SK-N-SH (cell line): ENCODE results near the gene HDLBP. TPM values are rescaled to one million over a fixed set of nuclear protein-coding genes. Genes with fewer than 3 reads are reported as not detected.
"Not testable (repeated sequence)": the region's sequence is repeated elsewhere in the genome, so short reads cannot be mapped to it uniquely, and the experiment has no call there.

Experiments
- CTCF ChIA-PET: fragments of 300-600, 350-600 bp; formaldehyde crosslinking; extraction: SDS; loops from one replicate; lab custom pipeline; 2021; lab: Yijun Ruan, JAX
- POLR2A ChIA-PET: fragments of 350-600 bp; sonication (Branson Sonifier 250); formaldehyde crosslinking; extraction: SDS; loops from one replicate; lab custom pipeline; 2020; ENCODE audit warnings: antibody characterized with exemption, inconsistent platforms; lab: Yijun Ruan, JAX
- DNase-seq: peaks from one replicate; pipeline ENCODE4 v3.0.0; 2012
- H2AFZ ChIP-seq: fragments of 200-600 bp; sonication (generic); 2 replicates; pipeline ENCODE4 v1.8.1; 2016; ENCODE audit warnings: antibody characterized with exemption, mild to moderate bottlenecking, low read depth
- H3F3A ChIP-seq: fragments of 200-600 bp; sonication (generic); replicated peaks from 2 replicates; pipeline ENCODE3; 2016; ENCODE audit warnings: antibody characterized with exemption, mild to moderate bottlenecking; ENCODE audit not compliant: insufficient read depth
- H3K27ac ChIP-seq, 2 experiments: fragments of 200-500 bp in 1 of 2; fragments of 200-600 bp in 1 of 2; sonication (Bioruptor generic) in 1 of 2; sonication (generic), shearing (Covaris generic) in 1 of 2; 2 replicates each; pipeline versions ENCODE4 v1.5.1 to v1.6.1; 2014 to 2016; ENCODE audit warnings: low read depth in 2 of 2, inconsistent platforms in 1 of 2, low read length in 1 of 2, mild to moderate bottlenecking in 1 of 2, mixed read lengths in 1 of 2
- H3K27me3 ChIP-seq: fragments of 200-600 bp; sonication (generic), shearing (Covaris generic); 2 replicates; pipeline ENCODE4 v1.6.1; 2016; ENCODE audit warnings: mixed run types; ENCODE audit not compliant: insufficient read depth
- H3K36me3 ChIP-seq, 2 experiments: fragments of 200-500 bp in 1 of 2; fragments of 200-600 bp in 1 of 2; sonication (Bioruptor generic) in 1 of 2; sonication (generic) in 1 of 2; replicated peaks in 1 of 2; 2 replicates each; pipeline versions ENCODE3 to v1.5.1; 2014 to 2016; ENCODE audit warnings: low read length in 1 of 2, mild to moderate bottlenecking in 1 of 2; ENCODE audit not compliant: insufficient read depth in 2 of 2, control insufficient read depth in 1 of 2
- H3K4me1 ChIP-seq, 2 experiments: fragments of 200-500 bp in 1 of 2; fragments of 200-600 bp in 1 of 2; sonication (Bioruptor generic) in 1 of 2; sonication (generic), shearing (Covaris generic) in 1 of 2; 2 replicates each; pipeline versions ENCODE4 v1.5.1 to v1.6.1; 2014 to 2016; ENCODE audit warnings: low read depth in 1 of 2, low read length in 1 of 2, mixed run types in 1 of 2; ENCODE audit not compliant: insufficient read depth in 2 of 2, control insufficient read depth in 1 of 2
- H3K4me2 ChIP-seq: fragments of 200-600 bp; sonication (generic), shearing (Covaris generic); 2 replicates; pipeline ENCODE4 v1.6.1; 2017; ENCODE audit warnings: mixed run types
- H3K4me3 ChIP-seq, 2 experiments: fragments of 200-500 bp in 1 of 2; fragments of 200-600 bp in 1 of 2; sonication (Bioruptor generic) in 1 of 2; sonication (generic), shearing (Covaris generic) in 1 of 2; 2 replicates each; pipeline versions ENCODE4 v1.5.1 to v1.8.1; 2014 to 2016; ENCODE audit warnings: low read depth in 2 of 2, inconsistent platforms in 1 of 2, low read length in 1 of 2, mild to moderate bottlenecking in 1 of 2, mixed read lengths in 1 of 2, moderate library complexity in 1 of 2
- H3K79me2 ChIP-seq: fragments of 200-600 bp; sonication (generic); 2 replicates; pipeline ENCODE4 v1.8.1; 2017; ENCODE audit warnings: mild to moderate bottlenecking; ENCODE audit not compliant: insufficient read depth
- H3K9ac ChIP-seq: fragments of 200-600 bp; sonication (generic); 2 replicates; pipeline ENCODE4 v1.6.1; 2017; ENCODE audit warnings: mixed run types
- H3K9me2 ChIP-seq: fragments of 200-600 bp; sonication (generic); 2 replicates; pipeline ENCODE4 v1.6.1; 2017; ENCODE audit warnings: mixed run types
- H3K9me3 ChIP-seq: fragments of 200-600 bp; sonication (generic); 2 replicates; pipeline ENCODE4 v1.6.1; 2017; ENCODE audit warnings: mixed run types, mild to moderate bottlenecking, moderate library complexity
- H4K20me1 ChIP-seq: fragments of 200-600 bp; sonication (generic); 2 replicates; pipeline ENCODE4 v1.6.1; 2017; ENCODE audit warnings: mild to moderate bottlenecking, mixed run types; ENCODE audit not compliant: insufficient read depth
- CHD2 ChIP-seq: fragments of 150-350 bp; IDR thresholded peaks from 2 replicates; pipeline ENCODE4 v1.6.1; 2018; ENCODE audit warnings: low read length; ENCODE audit not compliant: partially characterized antibody
- ELF1 ChIP-seq: IDR thresholded peaks from 2 replicates; pipeline ENCODE4 v1.4.0; 2012
- EP300 ChIP-seq, 2 experiments: IDR thresholded peaks; 2 replicates each; pipeline versions ENCODE4 v1.4.0 to v1.6.1; 2012; ENCODE audit warnings: borderline replicate concordance in 1 of 2, low read depth in 1 of 2, low read length in 1 of 2
- MEF2A ChIP-seq: IDR thresholded peaks from 2 replicates; pipeline ENCODE4 v1.4.0; 2012; ENCODE audit warnings: low read depth, borderline replicate concordance
- NFIC ChIP-seq: IDR thresholded peaks from 2 replicates; pipeline ENCODE4 v1.4.0; 2012; ENCODE audit warnings: borderline replicate concordance
- POLR2AphosphoS5 ChIP-seq: IDR thresholded peaks from 2 replicates; pipeline ENCODE4 v1.6.1; 2012; ENCODE audit warnings: low read depth, low read length
- RAD21 ChIP-seq: IDR thresholded peaks from 2 replicates; pipeline ENCODE4 v1.6.1; 2012; ENCODE audit warnings: mild to moderate bottlenecking, low read length
- RFX5 ChIP-seq: IDR thresholded peaks from 2 replicates; pipeline ENCODE4 v1.6.1; 2012; ENCODE audit warnings: mild to moderate bottlenecking, improper control_type of control experiment, low read length
- RXRA ChIP-seq: IDR thresholded peaks from 2 replicates; pipeline ENCODE4 v1.4.0; 2012; ENCODE audit warnings: low read depth, mild to moderate bottlenecking, borderline replicate concordance
- SMC3 ChIP-seq: IDR thresholded peaks from 2 replicates; pipeline ENCODE4 v1.6.1; 2012; ENCODE audit warnings: low read depth, low read length, improper control_type of control experiment
- TAF1 ChIP-seq: IDR thresholded peaks from 2 replicates; pipeline ENCODE4 v1.6.1; 2012; ENCODE audit warnings: low read depth, mild to moderate bottlenecking, low read length, moderate library complexity, borderline replicate concordance
- TCF12 ChIP-seq: IDR thresholded peaks from 2 replicates; pipeline ENCODE4 v1.4.0; 2012
- TEAD4 ChIP-seq: IDR thresholded peaks from 2 replicates; pipeline ENCODE4 v1.4.0; 2012; ENCODE audit warnings: mild to moderate bottlenecking, borderline replicate concordance; ENCODE audit not compliant: insufficient read depth
- USF1 ChIP-seq: IDR thresholded peaks from 2 replicates; pipeline ENCODE4 v1.4.0; 2012; ENCODE audit warnings: low read depth, borderline replicate concordance
- USF2 ChIP-seq: fragments of 150-350 bp; IDR thresholded peaks from 2 replicates; pipeline ENCODE4 v1.6.1; 2017; ENCODE audit warnings: antibody characterized with exemption, low read length, low read depth, borderline replicate concordance
- WGBS: methylation state at CpG from one replicate; pipeline ENCODE4 v1.1.6; 2017; ENCODE audit warnings: low lambda C conversion rate; 5-methylcytosine and 5-hydroxymethylcytosine counted together
- polyA plus RNA-seq, 3 experiments: library from polyadenylated mRNA; depleted of rRNA; stranded (reverse); fragments of >200 nt; gene quantifications; 2 replicates each; pipeline ENCODE4 v1.2.3, GENCODE V29; 2012
- TF ChIP-seq, protein P1 (sequence below): fragments of 200-600 bp; sonication (generic); IDR thresholded peaks from 2 replicates; pipeline ENCODE4 v1.6.1; 2017; ENCODE audit warnings: antibody characterized with exemption, mild to moderate bottlenecking, moderate library complexity
- TF ChIP-seq, protein P2 (sequence below): IDR thresholded peaks from 2 replicates; pipeline ENCODE4; 2012
- TF ChIP-seq, protein P3 (sequence below): IDR thresholded peaks from 2 replicates; pipeline ENCODE4 v1.4.0; 2012; ENCODE audit warnings: low read depth
- TF ChIP-seq, protein P4 (sequence below): fragments of 150-350 bp; IDR thresholded peaks from 2 replicates; pipeline ENCODE4 v1.6.1; 2016; ENCODE audit warnings: mild to moderate bottlenecking, low read depth, low read length

HDLBP gene
- polyA plus RNA-seq, 1 of the 3 experiments (the other 2 are of a cell fraction), result 263 TPM

GRCh38 chr2:241321033-241321432 is 5.6 kb upstream of the HDLBP start (continued):
- no peak for TF ChIP-seq CHD2
- TF ChIP-seq RFX5, result no peak
- TF ChIP-seq NFIC, result no peak
- TF ChIP-seq, protein P1, sequence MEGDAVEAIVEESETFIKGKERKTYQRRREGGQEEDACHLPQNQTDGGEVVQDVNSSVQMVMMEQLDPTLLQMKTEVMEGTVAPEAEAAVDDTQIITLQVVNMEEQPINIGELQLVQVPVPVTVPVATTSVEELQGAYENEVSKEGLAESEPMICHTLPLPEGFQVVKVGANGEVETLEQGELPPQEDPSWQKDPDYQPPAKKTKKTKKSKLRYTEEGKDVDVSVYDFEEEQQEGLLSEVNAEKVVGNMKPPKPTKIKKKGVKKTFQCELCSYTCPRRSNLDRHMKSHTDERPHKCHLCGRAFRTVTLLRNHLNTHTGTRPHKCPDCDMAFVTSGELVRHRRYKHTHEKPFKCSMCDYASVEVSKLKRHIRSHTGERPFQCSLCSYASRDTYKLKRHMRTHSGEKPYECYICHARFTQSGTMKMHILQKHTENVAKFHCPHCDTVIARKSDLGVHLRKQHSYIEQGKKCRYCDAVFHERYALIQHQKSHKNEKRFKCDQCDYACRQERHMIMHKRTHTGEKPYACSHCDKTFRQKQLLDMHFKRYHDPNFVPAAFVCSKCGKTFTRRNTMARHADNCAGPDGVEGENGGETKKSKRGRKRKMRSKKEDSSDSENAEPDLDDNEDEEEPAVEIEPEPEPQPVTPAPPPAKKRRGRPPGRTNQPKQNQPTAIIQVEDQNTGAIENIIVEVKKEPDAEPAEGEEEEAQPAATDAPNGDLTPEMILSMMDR, result no peak

GRCh38 chr2:241320394-241320793 is 4.9 kb upstream of the HDLBP start:
- H3K36me3 ChIP-seq, result peaks cover 28 to 72% of the 10 kb centered on the region in 2 experiments
- TF ChIP-seq RXRA (no peak), RFX5 (no peak), TCF12 (no peak), RAD21 (no peak), USF1 (no peak), SMC3 (no peak), EP300 (IDR thresholded peaks at IDR 0.05; ENCODE audit: borderline replicate concordance in 1 of 2, low read depth in 1 of 2, low read length in 1 of 2) (no peak), USF2 (no peak), MEF2A (no peak), TAF1 (no peak), POLR2AphosphoS5 (no peak), TEAD4 (no peak), ELF1 (no peak)
- TF ChIP-seq, protein P2, sequence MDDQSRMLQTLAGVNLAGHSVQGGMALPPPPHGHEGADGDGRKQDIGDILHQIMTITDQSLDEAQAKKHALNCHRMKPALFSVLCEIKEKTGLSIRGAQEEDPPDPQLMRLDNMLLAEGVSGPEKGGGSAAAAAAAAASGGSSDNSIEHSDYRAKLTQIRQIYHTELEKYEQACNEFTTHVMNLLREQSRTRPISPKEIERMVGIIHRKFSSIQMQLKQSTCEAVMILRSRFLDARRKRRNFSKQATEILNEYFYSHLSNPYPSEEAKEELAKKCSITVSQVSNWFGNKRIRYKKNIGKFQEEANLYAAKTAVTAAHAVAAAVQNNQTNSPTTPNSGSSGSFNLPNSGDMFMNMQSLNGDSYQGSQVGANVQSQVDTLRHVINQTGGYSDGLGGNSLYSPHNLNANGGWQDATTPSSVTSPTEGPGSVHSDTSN, result no peak
- TF ChIP-seq, protein P3, sequence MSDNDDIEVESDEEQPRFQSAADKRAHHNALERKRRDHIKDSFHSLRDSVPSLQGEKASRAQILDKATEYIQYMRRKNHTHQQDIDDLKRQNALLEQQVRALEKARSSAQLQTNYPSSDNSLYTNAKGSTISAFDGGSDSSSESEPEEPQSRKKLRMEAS, result no peak
- TF ChIP-seq, protein P4, sequence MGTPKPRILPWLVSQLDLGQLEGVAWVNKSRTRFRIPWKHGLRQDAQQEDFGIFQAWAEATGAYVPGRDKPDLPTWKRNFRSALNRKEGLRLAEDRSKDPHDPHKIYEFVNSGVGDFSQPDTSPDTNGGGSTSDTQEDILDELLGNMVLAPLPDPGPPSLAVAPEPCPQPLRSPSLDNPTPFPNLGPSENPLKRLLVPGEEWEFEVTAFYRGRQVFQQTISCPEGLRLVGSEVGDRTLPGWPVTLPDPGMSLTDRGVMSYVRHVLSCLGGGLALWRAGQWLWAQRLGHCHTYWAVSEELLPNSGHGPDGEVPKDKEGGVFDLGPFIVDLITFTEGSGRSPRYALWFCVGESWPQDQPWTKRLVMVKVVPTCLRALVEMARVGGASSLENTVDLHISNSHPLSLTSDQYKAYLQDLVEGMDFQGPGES, result no peak
- ChIA-PET CTCF (no interaction called here), POLR2A (no interaction called here)
- peaks cover 9% of the 10 kb centered on the region for H3F3A ChIP-seq
- H4K20me1 ChIP-seq, result peaks cover 89% of the 10 kb centered on the region
- WGBS, result 96% methylated on average over 8 of the region's 8 CpGs
- no peaks in the 10 kb centered on the region for H3K9me2 ChIP-seq
- H3K27me3 ChIP-seq, result no peaks in the 10 kb centered on the region
- 0 out of 4 replicates have a peak overlapping the region, but pooled peaks of 1 of the 2 experiments have one; percentile 88 for H3K4me3 ChIP-seq
- H3K4me2 ChIP-seq, result peak overlapping the region; percentile 89; the same call in 1 of the 2 replicates
- H3K9ac ChIP-seq, result no peak overlapping the region
- no peak overlapping the region for H2AFZ ChIP-seq
- no peak overlapping the region for H3K27ac ChIP-seq
- H3K9me3 ChIP-seq, result no peaks in the 10 kb centered on the region
- H3K4me1 ChIP-seq, result peaks cover 20 to 30% of the 10 kb centered on the region in 2 experiments; a peak in 3 of 4 replicates
- DNase-seq, result no peak
- peaks cover 97% of the 10 kb centered on the region for H3K79me2 ChIP-seq

DNA sequence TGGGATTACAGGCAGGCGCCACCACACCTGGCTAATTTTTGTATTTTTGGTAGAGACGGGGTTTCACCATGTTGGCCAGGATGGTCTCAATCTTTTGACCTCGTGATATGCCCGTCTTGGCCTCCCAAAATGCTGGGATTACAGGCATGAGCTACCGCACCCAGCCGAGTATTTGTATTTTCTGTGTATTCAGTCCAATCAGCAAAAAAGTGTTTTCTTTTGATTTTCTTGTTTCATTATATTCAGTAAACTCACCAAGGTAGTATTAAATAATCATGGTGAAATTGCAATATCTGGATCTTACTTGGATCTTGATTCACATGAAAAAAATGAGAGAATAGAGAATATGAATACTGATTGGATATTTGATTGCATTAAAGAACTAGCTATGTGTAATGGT is 3.4 kb upstream of the HDLBP start:
- Histone ChIP-seq H3K4me2 (peak overlapping the region; percentile 89), H3K4me3 (peak overlapping the region in 1 of 2 experiments; percentile 88; a peak in 2 of 4 replicates), H3K4me1 (peaks cover 20 to 30% of the 10 kb centered on the region in 2 experiments; a peak in 3 of 4 replicates), H4K20me1 (peaks cover 74% of the 10 kb centered on the region), H3K79me2 (peaks cover 92% of the 10 kb centered on the region), H3K36me3 (peaks cover 16 to 57% of the 10 kb centered on the region in 2 experiments)
- CTCF ChIA-PET, H3F3A ChIP-seq, H3K27ac ChIP-seq, H3K9me2 ChIP-seq, H2AFZ ChIP-seq, H3K9me3 ChIP-seq, H3K27me3 ChIP-seq, DNase-seq, H3K9ac ChIP-seq: not testable (repeated sequence)
- POLR2A ChIA-PET, result interaction anchor here (0.7 kb wide), 1 partner anchor 52 kb away, joined by 3 read pairs; no protein-coding TSS in a partner anchor
- WGBS, result 93% methylated on average over 6 of the region's 6 CpGs
